Peyer's patch (tissue), 4 donors: ENCODE results near the gene PELI2. TPM values are rescaled to one million over a fixed set of nuclear protein-coding genes. Genes with fewer than 3 reads are reported as not detected.
A peak's percentile ranks its signal among the peaks of the same experiment; 100 is the strongest.

ENCODE experiments used
- DNase-seq, 3 donors: peaks; one replicate each; pipeline ENCODE4 v3.0.0-alpha.2; 2017 to 2019
- H3K27ac ChIP-seq, 4 donors: fragments of 200-600 bp; sonication (generic); one replicate each; pipeline ENCODE4 v1.5.1; 2016 to 2019
- H3K27me3 ChIP-seq, 2 donors: fragments of 200-600 bp; sonication (generic); one replicate each; pipeline ENCODE4 v1.5.1; 2019
- H3K36me3 ChIP-seq, 3 donors: fragments of 200-600 bp; sonication (generic); one replicate each; pipeline ENCODE4 v1.5.1; 2016 to 2019
- H3K4me1 ChIP-seq, 4 donors: fragments of 200-600 bp; sonication (generic); one replicate each; pipeline ENCODE4 v1.5.1; 2016 to 2019
- H3K4me3 ChIP-seq, 4 donors: fragments of 200-600 bp; sonication (generic); 1 replicate in 3 of 4; 2 replicates in 1 of 4; pipeline ENCODE4 v1.5.1; 2016 to 2019; ENCODE audit warnings: mild to moderate bottlenecking in 1 of 4
- H3K9me3 ChIP-seq, 4 donors: fragments of 200-600 bp; sonication (generic); one replicate each; pipeline ENCODE4 v1.5.1; 2016 to 2019; ENCODE audit warnings: mild to moderate bottlenecking in 1 of 4
- CTCF ChIP-seq, 6 experiments: fragments of 450-650 bp in 4 of 6; fragments of 200-600 bp in 2 of 6; sonication (generic) in 1 of 6; IDR thresholded peaks; one replicate each; pipeline ENCODE4 v1.5.1; 2017 to 2019; ENCODE audit warnings: antibody characterized with exemption in 6 of 6, mild to moderate bottlenecking in 3 of 6, moderate library complexity in 1 of 6
- POLR2A ChIP-seq, 2 donors: fragments of 450-650 bp; IDR thresholded peaks; one replicate each; pipeline ENCODE4 v1.5.1; 2017; ENCODE audit warnings: antibody characterized with exemption in 2 of 2, mild to moderate bottlenecking in 2 of 2, moderate library complexity in 2 of 2
- total RNA-seq, 4 donors: library from RNA; depleted of rRNA; stranded (reverse); fragments of >200 nt; gene quantifications; one replicate each; pipeline ENCODE4 v1.1.0, GENCODE V29; 2016

The PELI2 gene
- total RNA-seq, 4 donors from 2014 or later = 15.2 to 28.9 (median 18.6) TPM

GRCh38 chr14:56198438-56198837 lies 80.2 kb downstream of the PELI2 start:
- Histone ChIP-seq H3K4me3 (no peak overlapping the region), H3K36me3 (no peaks in the 10 kb centered on the region), H3K9me3 (no peaks in the 10 kb centered on the region), H3K4me1 (peaks cover 0 to 22% (median 9%) of the 10 kb centered on the region in 4 donors), H3K27ac (peak overlapping the region in 2 of 4 donors; percentile 53 to 55), H3K27me3 (no peaks in the 10 kb centered on the region)
- TF ChIP-seq CTCF (IDR thresholded peaks at IDR 0.05) (no peak), POLR2A (IDR thresholded peaks at IDR 0.05) (no peak)
- no peak for DNase-seq

- H3K36me3 ChIP-seq = no peaks in the 10 kb centered on the region
- H3K4me1 ChIP-seq = peaks cover 0 to 22% (median 9%) of the 10 kb centered on the region in 4 donors
- H3K4me3 ChIP-seq = no peak overlapping the region
- no peaks in the 10 kb centered on the region for H3K9me3 ChIP-seq
- H3K27me3 ChIP-seq = no peaks in the 10 kb centered on the region
- H3K27ac ChIP-seq = peak overlapping the region; percentile 35 to 53 (median 42)
- no peak for DNase-seq
- TF ChIP-seq POLR2A (IDR thresholded peaks at IDR 0.05) (no peak), CTCF (IDR thresholded peaks at IDR 0.05) (no peak)
These were observed 81.1 kb downstream of the PELI2 start for GRCh38 chr14:56199095-56199981.

GRCh38 chr14:56199982-56200577 lies 81.9 kb downstream of the PELI2 start:
- Histone ChIP-seq H3K27ac (peak overlapping the region in 3 of 4 donors; percentile 35 to 53 (median 42)), H3K27me3 (no peaks in the 10 kb centered on the region), H3K4me1 (peaks cover 0 to 20% (median 9%) of the 10 kb centered on the region in 4 donors), H3K4me3 (no peak overlapping the region), H3K9me3 (no peaks in the 10 kb centered on the region), H3K36me3 (no peaks in the 10 kb centered on the region)
- TF ChIP-seq POLR2A (IDR thresholded peaks at IDR 0.05) = no peak
- TF ChIP-seq CTCF (IDR thresholded peaks at IDR 0.05) = no peak
- no peak for DNase-seq

- Histone ChIP-seq H3K27ac (no peak overlapping the region), H3K36me3 (no peaks in the 10 kb centered on the region), H3K4me3 (no peak overlapping the region), H3K27me3 (no peaks in the 10 kb centered on the region), H3K9me3 (no peaks in the 10 kb centered on the region), H3K4me1 (peaks cover 0 to 24% (median 3%) of the 10 kb centered on the region in 4 donors)
- no peak for TF ChIP-seq POLR2A (IDR thresholded peaks at IDR 0.05)
- no peak for DNase-seq
These were observed 84.0 kb downstream of the PELI2 start for GRCh38 chr14:56202256-56202655.

- Histone ChIP-seq H3K4me1 (peaks cover 0 to 26% (median 0%) of the 10 kb centered on the region in 4 donors), H3K27ac (peak overlapping the region in 2 of 4 donors; percentile 14 to 16), H3K36me3 (no peaks in the 10 kb centered on the region), H3K9me3 (no peaks in the 10 kb centered on the region), H3K4me3 (no peak overlapping the region), H3K27me3 (no peaks in the 10 kb centered on the region)
- no peak for TF ChIP-seq POLR2A (IDR thresholded peaks at IDR 0.05)
- no peak for TF ChIP-seq CTCF (IDR thresholded peaks at IDR 0.05)
- no peak for DNase-seq
These were observed 87.7 kb downstream of the PELI2 start for GRCh38 chr14:56205881-56206280.

- TF ChIP-seq POLR2A (IDR thresholded peaks at IDR 0.05) = no peak
- TF ChIP-seq CTCF (IDR thresholded peaks at IDR 0.05) = no peak
- H3K9me3 ChIP-seq = no peaks in the 10 kb centered on the region
- DNase-seq = no peak
- H3K27ac ChIP-seq = peak overlapping the region in 2 of 4 donors; percentile 14 to 39
- H3K27me3 ChIP-seq = no peaks in the 10 kb centered on the region
- H3K4me1 ChIP-seq = peaks cover 0 to 26% (median 0%) of the 10 kb centered on the region in 4 donors
- H3K4me3 ChIP-seq = no peak overlapping the region
- no peaks in the 10 kb centered on the region for H3K36me3 ChIP-seq
These were observed 88.4 kb downstream of the PELI2 start for GRCh38 chr14:56206596-56206995.
